ENCODE measurements around the gene CCN2.

Gene CCN2

GRCh38 chr6:131950767-131951575 lies at the start of gene CCN2:
Gene CCN2, minus strand, starts transcription at chr6:131951372. Its CDS starts 200 bp downstream, at chr6:131951172.
- DNase-seq (ENCODE audit: low read depth), result no peak

- DNase-seq (ENCODE audit: low read depth), result no peak
Measured at GRCh38 chr6:132000296-132000695, 49.1 kb upstream of the CCN2 start.

GRCh38 chr6:131999545-132000146 lies 48.5 kb upstream of the CCN2 start:
- no peak for DNase-seq (ENCODE audit: low read depth)

- no peak for DNase-seq (ENCODE audit: low read depth)
Measured at GRCh38 chr6:131998255-131998982, 47.2 kb upstream of the CCN2 start.

GRCh38 chr6:131997429-131998153 lies 46.4 kb upstream of the CCN2 start:
- DNase-seq (ENCODE audit: low read depth), result no peak

- DNase-seq (ENCODE audit: low read depth), result no peak
Measured at GRCh38 chr6:131995917-131996316, 44.7 kb upstream of the CCN2 start.

- no peak for DNase-seq (ENCODE audit: low read depth)
Measured at GRCh38 chr6:131992557-131992956, 41.4 kb upstream of the CCN2 start.

- no peak for DNase-seq (ENCODE audit: low read depth)
Measured at GRCh38 chr6:131989036-131989435, 37.9 kb upstream of the CCN2 start.

- no peak for DNase-seq (ENCODE audit: low read depth)
Measured at GRCh38 chr6:131982740-131983259, 31.6 kb upstream of the CCN2 start.

GRCh38 chr6:131981624-131981978 lies 30.4 kb upstream of the CCN2 start:
- DNase-seq (ENCODE audit: low read depth), result no peak

GRCh38 chr6:131980791-131981623 lies 29.8 kb upstream of the CCN2 start:
- no peak for DNase-seq (ENCODE audit: low read depth)

GRCh38 chr6:131980338-131980790 lies 29.2 kb upstream of the CCN2 start:
- no peak for DNase-seq (ENCODE audit: low read depth)

GRCh38 chr6:131979515-131980337 lies 28.6 kb upstream of the CCN2 start:
- no peak for DNase-seq (ENCODE audit: low read depth)

GRCh38 chr6:131978522-131978921 lies 27.4 kb upstream of the CCN2 start:
- no peak for DNase-seq (ENCODE audit: low read depth)

- no peak for DNase-seq (ENCODE audit: low read depth)
Measured at GRCh38 chr6:131976545-131977061, 25.4 kb upstream of the CCN2 start.

- DNase-seq (ENCODE audit: low read depth), result no peak
Measured at GRCh38 chr6:131972741-131973140, 21.6 kb upstream of the CCN2 start.

- no peak for DNase-seq (ENCODE audit: low read depth)
Measured at GRCh38 chr6:131970076-131970859, 19.1 kb upstream of the CCN2 start.

- no peak for DNase-seq (ENCODE audit: low read depth)
Measured at GRCh38 chr6:131968656-131969055, 17.5 kb upstream of the CCN2 start.

- DNase-seq (ENCODE audit: low read depth), result no peak
Measured at GRCh38 chr6:131967948-131968347, 16.8 kb upstream of the CCN2 start.

All from activated T-helper 1 cell treated with Interleukin-2 at 50 U/mL for 16 hours (primary cell).